ENCODE measurements around the gene FARS2. TPM values are rescaled to one million over a fixed set of nuclear protein-coding genes. Genes with fewer than 3 reads are reported as not detected.

FARS2 gene
- polyA plus RNA-seq, 1 donor from 2014 or later, result 11.9 TPM

DNA sequence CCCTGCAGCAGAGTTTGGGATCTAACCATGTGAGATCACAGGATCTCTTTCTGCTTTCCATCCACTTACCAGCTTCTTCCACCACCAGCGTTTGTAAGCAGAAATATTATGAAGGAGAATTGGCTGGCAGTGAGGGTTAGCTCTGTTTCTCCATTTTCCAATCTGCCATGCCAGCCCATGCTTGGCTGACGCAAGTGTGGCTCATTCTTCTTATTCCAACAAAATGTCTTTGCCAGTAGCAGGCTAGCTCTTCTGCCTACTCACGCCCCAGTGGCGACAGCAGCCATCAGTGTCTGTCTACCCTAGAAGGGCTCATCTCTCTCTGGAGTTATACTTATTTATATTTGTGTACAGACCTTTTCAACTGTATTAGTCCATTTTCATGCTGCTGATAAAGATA lies 286.2 kb downstream of the FARS2 start:
- H3K36me3 ChIP-seq (ENCODE audit: insufficient read depth, low read length), result no peaks in the 10 kb centered on the region
- no peak overlapping the region for H3K9ac ChIP-seq (ENCODE audit: low read length)
- TF ChIP-seq POLR2AphosphoS5 (IDR thresholded peaks at IDR 0.05) (no peak), TAF1 (IDR thresholded peaks at IDR 0.05; ENCODE audit: low read depth) (no peak), EP300 (conservative IDR thresholded peaks at IDR 0.05; ENCODE audit: poor library complexity, severe bottlenecking) (no peak), EZH2 (IDR thresholded peaks at IDR 0.05; ENCODE audit: borderline replicate concordance, insufficient read depth, low read length, poor library complexity, severe bottlenecking) (no peak), REST (IDR thresholded peaks at IDR 0.05; ENCODE audit: borderline replicate concordance) (no peak), MXI1 (conservative IDR thresholded peaks at IDR 0.05; ENCODE audit: poor library complexity, severe bottlenecking) (no peak), RAD21 (conservative IDR thresholded peaks at IDR 0.05) (no peak), SMC3 (conservative IDR thresholded peaks at IDR 0.05; ENCODE audit: poor library complexity) (no peak)
- TF ChIP-seq, protein P1, sequence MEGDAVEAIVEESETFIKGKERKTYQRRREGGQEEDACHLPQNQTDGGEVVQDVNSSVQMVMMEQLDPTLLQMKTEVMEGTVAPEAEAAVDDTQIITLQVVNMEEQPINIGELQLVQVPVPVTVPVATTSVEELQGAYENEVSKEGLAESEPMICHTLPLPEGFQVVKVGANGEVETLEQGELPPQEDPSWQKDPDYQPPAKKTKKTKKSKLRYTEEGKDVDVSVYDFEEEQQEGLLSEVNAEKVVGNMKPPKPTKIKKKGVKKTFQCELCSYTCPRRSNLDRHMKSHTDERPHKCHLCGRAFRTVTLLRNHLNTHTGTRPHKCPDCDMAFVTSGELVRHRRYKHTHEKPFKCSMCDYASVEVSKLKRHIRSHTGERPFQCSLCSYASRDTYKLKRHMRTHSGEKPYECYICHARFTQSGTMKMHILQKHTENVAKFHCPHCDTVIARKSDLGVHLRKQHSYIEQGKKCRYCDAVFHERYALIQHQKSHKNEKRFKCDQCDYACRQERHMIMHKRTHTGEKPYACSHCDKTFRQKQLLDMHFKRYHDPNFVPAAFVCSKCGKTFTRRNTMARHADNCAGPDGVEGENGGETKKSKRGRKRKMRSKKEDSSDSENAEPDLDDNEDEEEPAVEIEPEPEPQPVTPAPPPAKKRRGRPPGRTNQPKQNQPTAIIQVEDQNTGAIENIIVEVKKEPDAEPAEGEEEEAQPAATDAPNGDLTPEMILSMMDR (IDR thresholded peaks at IDR 0.05; ENCODE audit: poor library complexity, severe bottlenecking), result no peak
- no peaks in the 10 kb centered on the region for H3K9me2 ChIP-seq (ENCODE audit: insufficient read depth, low read length)
- no peak overlapping the region for H3K27ac ChIP-seq (ENCODE audit: low read length)
- no peak overlapping the region for H3K4me3 ChIP-seq (ENCODE audit: low read length)
- H2AFZ ChIP-seq (ENCODE audit: low read depth, low read length), result no peak overlapping the region
- peaks cover 4% of the 10 kb centered on the region for H3K9me3 ChIP-seq (ENCODE audit: low read length)
- no peaks in the 10 kb centered on the region for H4K20me1 ChIP-seq (ENCODE audit: insufficient read depth)
- H3K4me2 ChIP-seq (ENCODE audit: low read length), result no peak overlapping the region
- no peaks in the 10 kb centered on the region for H3F3A ChIP-seq (ENCODE audit: insufficient read depth, low read length, poor library complexity, severe bottlenecking)
- no peaks in the 10 kb centered on the region for H3K79me2 ChIP-seq (replicated peaks; ENCODE audit: insufficient read depth, low read length)
- no peaks in the 10 kb centered on the region for H3K27me3 ChIP-seq (ENCODE audit: insufficient read depth, low read depth, low read length)

DNA sequence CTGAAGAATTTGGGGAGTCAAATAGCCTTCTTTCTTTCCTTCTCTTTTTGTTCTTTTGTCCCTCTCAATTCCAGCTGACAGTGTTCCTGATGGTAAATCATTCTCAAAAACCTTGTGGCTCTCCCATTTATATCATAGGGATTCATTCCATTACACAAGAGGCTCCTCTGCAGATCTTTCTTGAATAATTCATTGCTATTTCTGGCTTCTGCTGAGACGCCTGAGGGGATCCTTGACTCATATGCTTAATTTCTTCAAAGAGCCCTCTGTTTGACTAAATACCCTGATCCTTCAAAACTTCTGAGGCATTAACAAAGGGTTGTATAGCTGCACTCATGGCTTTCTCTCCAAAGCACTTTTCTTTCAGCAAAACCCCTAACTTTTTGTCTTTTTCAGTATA lies 289.3 kb downstream of the FARS2 start:
- no peaks in the 10 kb centered on the region for H4K20me1 ChIP-seq (ENCODE audit: insufficient read depth)
- H3K9me3 ChIP-seq (ENCODE audit: low read length), result peaks cover 4% of the 10 kb centered on the region
- H3K36me3 ChIP-seq (ENCODE audit: insufficient read depth, low read length), result no peaks in the 10 kb centered on the region
- TF ChIP-seq REST (IDR thresholded peaks at IDR 0.05; ENCODE audit: borderline replicate concordance) (no peak), SMC3 (conservative IDR thresholded peaks at IDR 0.05; ENCODE audit: poor library complexity) (no peak), POLR2AphosphoS5 (IDR thresholded peaks at IDR 0.05) (no peak), EP300 (conservative IDR thresholded peaks at IDR 0.05; ENCODE audit: poor library complexity, severe bottlenecking) (no peak), TAF1 (IDR thresholded peaks at IDR 0.05; ENCODE audit: low read depth) (no peak), MXI1 (conservative IDR thresholded peaks at IDR 0.05; ENCODE audit: poor library complexity, severe bottlenecking) (no peak), RAD21 (conservative IDR thresholded peaks at IDR 0.05) (no peak), EZH2 (IDR thresholded peaks at IDR 0.05; ENCODE audit: borderline replicate concordance, insufficient read depth, low read length, poor library complexity, severe bottlenecking) (no peak)
- TF ChIP-seq, protein P1 (IDR thresholded peaks at IDR 0.05; ENCODE audit: poor library complexity, severe bottlenecking), result no peak
- H3F3A ChIP-seq (ENCODE audit: insufficient read depth, low read length, poor library complexity, severe bottlenecking), result no peaks in the 10 kb centered on the region
- H3K79me2 ChIP-seq (replicated peaks; ENCODE audit: insufficient read depth, low read length), result no peaks in the 10 kb centered on the region
- no peak overlapping the region for H3K9ac ChIP-seq (ENCODE audit: low read length)
- no peak overlapping the region for H3K4me3 ChIP-seq (ENCODE audit: low read length)
- no peaks in the 10 kb centered on the region for H3K9me2 ChIP-seq (ENCODE audit: insufficient read depth, low read length)
- no peak overlapping the region for H2AFZ ChIP-seq (ENCODE audit: low read depth, low read length)
- H3K27me3 ChIP-seq (ENCODE audit: insufficient read depth, low read depth, low read length), result no peaks in the 10 kb centered on the region
- no peak overlapping the region for H3K27ac ChIP-seq (ENCODE audit: low read length)
- H3K4me2 ChIP-seq (ENCODE audit: low read length), result no peak overlapping the region
